ENCODE measurements around the gene PNPLA3. TPM values are rescaled to one million over a fixed set of nuclear protein-coding genes. Genes with fewer than 3 reads are reported as not detected.

PNPLA3 gene
- total RNA-seq, 1 experiment from 2014 or later = 0.36 TPM

GRCh38 chr22:43983808-43984207, 60.2 kb downstream of the PNPLA3 start:
- no peaks in the 10 kb centered on the region for H3K4me1 ChIP-seq (ENCODE audit: insufficient read depth, low read length)
- no TSS peak for BruUV-seq (replicated peaks)
- H4K20me1 ChIP-seq (ENCODE audit: low read length) = no peaks in the 10 kb centered on the region
- no peak overlapping the region for H3K4me3 ChIP-seq (ENCODE audit: low read length)
- no peaks in the 10 kb centered on the region for H3K9me2 ChIP-seq (replicated peaks; ENCODE audit: low read length)
- H3K79me2 ChIP-seq (ENCODE audit: low read length) = no peaks in the 10 kb centered on the region
- no peaks in the 10 kb centered on the region for H3K9me3 ChIP-seq (ENCODE audit: low read length)
- intact Hi-C loops (cut with micrococcal nuclease) = no loop called here
- no peak for ATAC-seq
- H3K4me2 ChIP-seq (ENCODE audit: low read length) = no peak overlapping the region
- no peaks in the 10 kb centered on the region for H3F3A ChIP-seq (ENCODE audit: low read length, unreplicated experiment)
- no peak overlapping the region for H3K27ac ChIP-seq (ENCODE audit: low read length)
- ChIA-PET POLR2A (ENCODE audit: unreplicated experiment) (no interaction called here), CTCF (no interaction called here)
- no peaks in the 10 kb centered on the region for H3K27me3 ChIP-seq (ENCODE audit: low read length)
- no peak for DNase-seq
- TF ChIP-seq EZH2phosphoT487 (IDR thresholded peaks at IDR 0.05; ENCODE audit: borderline replicate concordance, low read length) (no peak), EZH2 (IDR thresholded peaks at IDR 0.05; ENCODE audit: low read length, unreplicated experiment) (no peak), CTCF (conservative IDR thresholded peaks at IDR 0.05; ENCODE audit: low read depth, low read length) (no peak)
- peaks cover 11% of the 10 kb centered on the region; the same call in 1 of the 2 replicates for H3K36me3 ChIP-seq (ENCODE audit: low read depth, low read length)
- H2AFZ ChIP-seq (ENCODE audit: low read length) = no peak overlapping the region
- no peak overlapping the region for H3K9ac ChIP-seq (ENCODE audit: low read length)

- no peak overlapping the region for H3K9ac ChIP-seq (ENCODE audit: low read length)
- ATAC-seq (no peak), DNase-seq (no peak)
- TF ChIP-seq EZH2 (IDR thresholded peaks at IDR 0.05; ENCODE audit: low read length, unreplicated experiment) = no peak
- no peak for TF ChIP-seq CTCF (conservative IDR thresholded peaks at IDR 0.05; ENCODE audit: low read depth, low read length)
- H3K9me2 ChIP-seq (replicated peaks; ENCODE audit: low read length) = no peaks in the 10 kb centered on the region
- no peaks in the 10 kb centered on the region for H3K4me1 ChIP-seq (ENCODE audit: insufficient read depth, low read length)
- no peak overlapping the region for H2AFZ ChIP-seq (ENCODE audit: low read length)
- no peaks in the 10 kb centered on the region for H3K27me3 ChIP-seq (ENCODE audit: low read length)
- no peaks in the 10 kb centered on the region for H3K79me2 ChIP-seq (ENCODE audit: low read length)
- no TSS peak for BruUV-seq (replicated peaks)
- no peaks in the 10 kb centered on the region for H4K20me1 ChIP-seq (ENCODE audit: low read length)
- CTCF ChIA-PET = no interaction called here
- POLR2A ChIA-PET (ENCODE audit: unreplicated experiment) = no interaction called here
- intact Hi-C loops (cut with micrococcal nuclease) = no loop called here
- no peaks in the 10 kb centered on the region for H3F3A ChIP-seq (ENCODE audit: low read length, unreplicated experiment)
- H3K27ac ChIP-seq (ENCODE audit: low read length) = no peak overlapping the region
- no peaks in the 10 kb centered on the region for H3K9me3 ChIP-seq (ENCODE audit: low read length)
- peaks cover 11% of the 10 kb centered on the region; the same call in 1 of the 2 replicates for H3K36me3 ChIP-seq (ENCODE audit: low read depth, low read length)
- no peak overlapping the region for H3K4me2 ChIP-seq (ENCODE audit: low read length)
- H3K4me3 ChIP-seq (ENCODE audit: low read length) = no peak overlapping the region
Measured at GRCh38 chr22:43985532-43985931, 61.9 kb downstream of the PNPLA3 start.

GRCh38 chr22:43988116-43988820, 64.7 kb downstream of the PNPLA3 start:
- ATAC-seq (no peak), DNase-seq (no peak)
- intact Hi-C loops (cut with micrococcal nuclease) = no loop called here
- no TSS peak for BruUV-seq (replicated peaks)
- Histone ChIP-seq H3K79me2 (ENCODE audit: low read length) (no peaks in the 10 kb centered on the region), H3K9me2 (replicated peaks; ENCODE audit: low read length) (no peaks in the 10 kb centered on the region), H3K4me2 (ENCODE audit: low read length) (no peak overlapping the region), H3K27me3 (ENCODE audit: low read length) (no peaks in the 10 kb centered on the region), H3K27ac (ENCODE audit: low read length) (no peak overlapping the region), H2AFZ (ENCODE audit: low read length) (no peak overlapping the region), H3K4me1 (ENCODE audit: insufficient read depth, low read length) (peaks cover 12% of the 10 kb centered on the region), H3K4me3 (ENCODE audit: low read length) (no peak overlapping the region), H3K9me3 (ENCODE audit: low read length) (no peaks in the 10 kb centered on the region), H3F3A (ENCODE audit: low read length, unreplicated experiment) (no peaks in the 10 kb centered on the region), H3K9ac (ENCODE audit: low read length) (no peak overlapping the region), H3K36me3 (ENCODE audit: low read depth, low read length) (peaks cover 4% of the 10 kb centered on the region), H4K20me1 (ENCODE audit: low read length) (no peaks in the 10 kb centered on the region)
- TF ChIP-seq EZH2 (IDR thresholded peaks at IDR 0.05; ENCODE audit: low read length, unreplicated experiment) = no peak
- no peak for TF ChIP-seq CTCF (conservative IDR thresholded peaks at IDR 0.05; ENCODE audit: low read depth, low read length)
- no peak for TF ChIP-seq EZH2phosphoT487 (IDR thresholded peaks at IDR 0.05; ENCODE audit: borderline replicate concordance, low read length)
- POLR2A ChIA-PET (ENCODE audit: unreplicated experiment) = no interaction called here
- CTCF ChIA-PET = no interaction called here
